Glutamatergic neuron (in vitro differentiated cells): ENCODE measurements around the gene NDST1. TPM values are rescaled to one million over a fixed set of nuclear protein-coding genes. Genes with fewer than 3 reads are reported as not detected.
"Not testable (repeated sequence)": the region's sequence is repeated elsewhere in the genome, so short reads cannot be mapped to it uniquely, and the experiment has no call there.

Experiments used
- DNase-seq: peaks from one replicate; pipeline ENCODE4 v3.0.0; 2022
- H3K27ac Mint-ChIP-seq: one replicate; pipeline ENCODE4 v1.8.0; 2020; ENCODE audit warnings: mild to moderate bottlenecking, mixed read lengths, inconsistent platforms; ENCODE audit not compliant: unreplicated experiment
- H3K27me3 Mint-ChIP-seq: one replicate; pipeline ENCODE4 v1.8.0; 2020; ENCODE audit warnings: mild to moderate bottlenecking, moderate library complexity, mixed read lengths, inconsistent platforms; ENCODE audit not compliant: unreplicated experiment
- H3K36me3 Mint-ChIP-seq: one replicate; pipeline ENCODE4 v1.8.0; 2020; ENCODE audit warnings: mild to moderate bottlenecking, mixed read lengths, inconsistent platforms; ENCODE audit not compliant: unreplicated experiment
- H3K4me1 Mint-ChIP-seq: one replicate; pipeline ENCODE4 v1.8.0; 2020; ENCODE audit warnings: mild to moderate bottlenecking, low read depth, mixed read lengths, inconsistent platforms; ENCODE audit not compliant: unreplicated experiment
- H3K4me3 Mint-ChIP-seq: one replicate; pipeline ENCODE4 v1.8.0; 2020; ENCODE audit warnings: mild to moderate bottlenecking, mixed read lengths, inconsistent platforms; ENCODE audit not compliant: unreplicated experiment
- H3K9me3 Mint-ChIP-seq: one replicate; pipeline ENCODE4 v1.8.0; 2020; ENCODE audit warnings: mild to moderate bottlenecking, moderate library complexity, mixed read lengths, inconsistent platforms; ENCODE audit not compliant: unreplicated experiment
- total RNA-seq: library from RNA; stranded (reverse); fragmentation: NEBNext Ultra II Directional; extraction: Animal tissue kit (Norgen Biotek cat#: 25700); gene quantifications from one replicate; pipeline ENCODE4 v1.2.1, GENCODE V29; 2021; ENCODE audit not compliant: unreplicated experiment
- TF ChIP-seq, protein P1 (sequence below): fragments of 200-600 bp; sonication (generic); IDR thresholded peaks from one replicate; pipeline ENCODE4 v1.5.0; 2021; ENCODE audit not compliant: partially characterized antibody, unreplicated experiment

NDST1 gene
- total RNA-seq, 1 donor from 2014 or later: 160 TPM

DNA sequence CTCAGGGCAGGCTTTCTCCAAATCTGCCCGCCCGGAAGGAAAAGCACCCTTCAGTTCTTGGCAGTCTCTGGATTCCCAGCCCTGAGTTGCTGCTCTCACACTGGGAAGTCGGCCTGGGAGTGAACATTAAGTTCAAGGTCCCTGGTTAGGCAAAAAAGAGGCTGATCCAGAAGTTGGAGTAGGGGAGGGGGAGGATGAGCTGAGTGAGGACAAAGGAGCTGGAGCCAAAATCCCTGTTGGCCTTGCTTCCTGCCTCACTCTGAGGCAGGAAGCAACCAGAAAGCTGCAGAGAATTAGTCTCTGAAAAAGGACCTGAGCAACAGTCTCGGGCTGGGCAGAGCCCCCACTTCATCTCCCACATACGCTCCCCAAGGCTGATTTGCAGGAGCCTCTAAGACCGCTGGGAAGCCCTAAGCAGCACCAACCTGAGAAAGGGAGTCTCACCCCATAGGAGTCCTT, 43.3 kb upstream of the NDST1 start:
- no peak for DNase-seq
- Mint-ChIP-seq H3K4me1 (peaks cover 32% of the 10 kb centered on the region), H3K9me3 (peaks cover 20% of the 10 kb centered on the region), H3K36me3 (no peaks in the 10 kb centered on the region), H3K27ac (peak overlapping the region; percentile 66), H3K4me3 (no peak overlapping the region), H3K27me3 (peaks cover 9% of the 10 kb centered on the region)
- TF ChIP-seq, protein P1, sequence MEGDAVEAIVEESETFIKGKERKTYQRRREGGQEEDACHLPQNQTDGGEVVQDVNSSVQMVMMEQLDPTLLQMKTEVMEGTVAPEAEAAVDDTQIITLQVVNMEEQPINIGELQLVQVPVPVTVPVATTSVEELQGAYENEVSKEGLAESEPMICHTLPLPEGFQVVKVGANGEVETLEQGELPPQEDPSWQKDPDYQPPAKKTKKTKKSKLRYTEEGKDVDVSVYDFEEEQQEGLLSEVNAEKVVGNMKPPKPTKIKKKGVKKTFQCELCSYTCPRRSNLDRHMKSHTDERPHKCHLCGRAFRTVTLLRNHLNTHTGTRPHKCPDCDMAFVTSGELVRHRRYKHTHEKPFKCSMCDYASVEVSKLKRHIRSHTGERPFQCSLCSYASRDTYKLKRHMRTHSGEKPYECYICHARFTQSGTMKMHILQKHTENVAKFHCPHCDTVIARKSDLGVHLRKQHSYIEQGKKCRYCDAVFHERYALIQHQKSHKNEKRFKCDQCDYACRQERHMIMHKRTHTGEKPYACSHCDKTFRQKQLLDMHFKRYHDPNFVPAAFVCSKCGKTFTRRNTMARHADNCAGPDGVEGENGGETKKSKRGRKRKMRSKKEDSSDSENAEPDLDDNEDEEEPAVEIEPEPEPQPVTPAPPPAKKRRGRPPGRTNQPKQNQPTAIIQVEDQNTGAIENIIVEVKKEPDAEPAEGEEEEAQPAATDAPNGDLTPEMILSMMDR: no peak

DNA sequence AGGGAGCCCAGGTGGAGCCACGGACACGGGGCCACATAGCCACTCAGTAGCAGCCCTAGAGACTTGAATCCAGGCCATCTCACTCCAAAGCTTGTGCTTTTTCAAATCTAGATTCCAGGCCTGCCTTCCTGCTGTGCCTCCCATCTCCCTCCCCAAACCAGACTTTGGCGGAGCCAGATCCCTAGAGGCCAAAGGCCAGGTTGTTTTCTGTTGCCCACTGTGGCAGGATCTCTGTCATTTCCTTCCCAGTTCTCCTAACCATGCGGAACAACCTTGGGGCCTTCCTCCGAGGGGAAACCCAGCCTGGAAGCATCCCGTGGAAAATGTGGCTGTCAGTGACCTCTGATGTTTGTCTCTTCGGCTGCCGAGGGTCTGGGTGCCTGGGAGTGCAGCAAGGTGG, 42.0 kb upstream of the NDST1 start:
- H3K4me1 Mint-ChIP-seq: peaks cover 25% of the 10 kb centered on the region
- DNase-seq: no peak
- no peak overlapping the region for H3K27ac Mint-ChIP-seq
- TF ChIP-seq, protein P1: no peak
- H3K4me3 Mint-ChIP-seq: no peak overlapping the region
- H3K9me3 Mint-ChIP-seq: peaks cover 14% of the 10 kb centered on the region
- no peaks in the 10 kb centered on the region for H3K36me3 Mint-ChIP-seq
- H3K27me3 Mint-ChIP-seq: peaks cover 4% of the 10 kb centered on the region

DNA sequence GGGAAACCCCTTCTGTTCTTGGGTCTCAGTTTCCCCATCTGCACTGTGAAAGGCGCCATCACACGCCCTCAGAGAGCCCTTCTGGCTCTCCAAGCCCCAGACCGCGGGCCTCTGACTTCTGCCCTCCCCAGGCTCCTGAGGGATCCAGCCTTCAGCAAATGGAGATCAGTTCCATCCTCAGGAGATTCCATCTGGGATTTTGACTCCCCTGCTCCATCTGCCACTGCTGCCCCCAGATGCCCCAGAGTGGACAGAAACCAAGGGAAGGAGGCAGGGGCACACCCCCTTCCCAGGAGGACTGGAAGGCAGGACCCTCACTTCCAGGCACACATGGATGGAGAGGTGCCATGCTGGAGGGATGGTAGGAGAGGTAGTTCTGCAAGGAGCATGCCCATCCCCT, 39.7 kb upstream of the NDST1 start:
- H3K36me3 Mint-ChIP-seq: no peaks in the 10 kb centered on the region
- peaks cover 7% of the 10 kb centered on the region for H3K9me3 Mint-ChIP-seq
- no peak overlapping the region for H3K4me3 Mint-ChIP-seq
- H3K27ac Mint-ChIP-seq: peak overlapping the region; percentile 83
- peaks cover 25% of the 10 kb centered on the region for H3K4me1 Mint-ChIP-seq
- DNase-seq: peak; percentile 70
- H3K27me3 Mint-ChIP-seq: peaks cover 4% of the 10 kb centered on the region
- TF ChIP-seq, protein P1: no peak

DNA sequence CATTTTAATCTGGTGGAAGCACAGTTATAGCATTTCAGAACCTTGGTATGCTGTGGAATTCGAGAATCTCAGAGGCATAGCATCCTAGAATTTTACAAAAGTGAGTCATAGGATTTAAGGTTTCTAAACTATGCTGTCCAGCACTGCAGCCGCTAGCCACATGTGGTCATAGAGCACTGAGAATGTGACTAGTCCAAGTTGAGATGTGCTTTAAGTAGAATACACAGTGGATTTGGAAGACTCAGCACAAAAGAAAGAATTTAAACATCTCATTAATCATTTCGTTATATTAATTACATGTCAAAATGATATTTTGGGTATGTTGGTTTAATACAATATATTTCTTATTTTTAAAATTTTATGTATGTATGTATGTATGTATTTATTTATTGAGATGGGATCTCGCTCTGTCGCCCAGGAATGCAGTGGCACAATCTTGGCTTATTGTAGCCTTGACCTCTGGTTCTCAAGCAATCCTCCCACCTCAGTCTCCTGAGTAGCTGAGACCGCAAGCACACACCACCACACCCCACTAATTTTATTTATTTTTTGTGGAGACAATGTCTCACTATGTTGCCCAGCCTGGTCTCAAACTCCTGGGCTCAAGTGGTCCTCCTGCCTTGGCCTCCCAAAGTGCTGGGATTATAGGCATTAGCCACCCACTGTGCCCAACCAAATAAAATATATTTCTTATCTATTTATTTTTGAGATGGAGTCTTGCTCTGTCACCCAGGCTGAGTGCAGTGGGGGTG, 38.0 kb upstream of the NDST1 start:
- Mint-ChIP-seq H3K4me1 (peaks cover 26% of the 10 kb centered on the region), H3K27me3 (peaks cover 4% of the 10 kb centered on the region), H3K36me3 (no peaks in the 10 kb centered on the region), H3K9me3 (peaks cover 7% of the 10 kb centered on the region), H3K4me3 (no peak overlapping the region), H3K27ac (no peak overlapping the region)
- TF ChIP-seq, protein P1: no peak
- DNase-seq: no peak

DNA sequence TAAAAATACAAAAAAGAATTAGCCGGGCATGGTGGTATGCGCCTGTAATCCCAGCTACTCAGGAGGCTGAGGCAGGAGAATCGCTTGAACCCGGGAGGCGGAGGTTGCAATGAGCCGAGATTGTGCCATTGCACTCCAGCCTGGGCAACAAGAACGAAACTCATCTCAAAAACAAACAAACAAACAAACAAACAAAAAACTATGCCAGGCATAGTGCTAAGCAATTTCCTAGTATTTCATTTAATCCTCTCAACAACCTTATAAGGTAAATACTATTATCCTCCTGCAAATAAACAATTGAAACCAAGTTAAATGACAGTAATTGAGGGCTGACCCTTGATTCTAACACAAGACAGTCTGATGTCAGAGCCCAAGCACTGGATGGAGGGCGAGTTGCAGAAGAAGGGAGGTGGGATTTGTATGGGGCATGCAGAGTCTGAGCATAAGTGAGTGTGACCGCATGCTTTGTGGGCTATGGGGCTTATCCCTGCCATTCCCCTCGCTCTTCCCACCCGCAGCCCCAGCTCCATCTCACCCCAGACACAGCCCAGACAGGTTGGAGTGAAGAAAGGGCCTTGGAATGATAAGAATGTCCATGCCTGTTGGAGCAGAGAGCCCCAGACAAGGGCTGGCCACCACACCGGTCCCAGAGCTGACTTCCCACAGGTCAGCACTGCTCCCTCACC, 34.1 kb upstream of the NDST1 start:
- no peak for DNase-seq

DNA sequence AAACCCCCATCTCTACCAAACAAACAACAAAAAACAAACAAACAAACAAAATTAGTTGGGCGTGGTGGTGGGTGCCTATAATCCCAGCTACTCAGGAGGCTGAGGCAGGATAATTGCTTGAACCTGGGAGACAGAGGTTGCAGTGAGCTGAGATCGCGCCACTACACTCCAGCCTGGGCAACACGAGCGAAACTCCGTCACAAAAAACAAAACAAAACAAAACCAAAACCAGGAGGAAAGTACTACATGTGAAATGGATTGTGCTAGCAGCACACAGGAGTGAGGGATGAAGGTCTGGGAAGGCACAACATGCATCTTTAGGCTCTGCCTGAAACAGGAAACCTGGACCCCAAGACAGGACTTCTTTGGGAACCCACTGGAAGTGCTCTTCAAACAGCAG, 31.4 kb upstream of the NDST1 start:
- not testable (repeated sequence) for H3K36me3 Mint-ChIP-seq, H3K9me3 Mint-ChIP-seq, H3K4me3 Mint-ChIP-seq, DNase-seq, H3K4me1 Mint-ChIP-seq, H3K27me3 Mint-ChIP-seq
- H3K27ac Mint-ChIP-seq: peak overlapping the region; percentile 19

More for the DNA sequence above, 34.1 kb upstream of the NDST1 start:
- H3K27me3 Mint-ChIP-seq: peaks cover 4% of the 10 kb centered on the region
- H3K36me3 Mint-ChIP-seq: no peaks in the 10 kb centered on the region
- peaks cover 2% of the 10 kb centered on the region for H3K9me3 Mint-ChIP-seq
- peaks cover 10% of the 10 kb centered on the region for H3K4me1 Mint-ChIP-seq
- H3K27ac Mint-ChIP-seq: no peak overlapping the region
- TF ChIP-seq, protein P1: no peak
- H3K4me3 Mint-ChIP-seq: no peak overlapping the region
